GM18520 (cell line): Measurements from ENCODE around the gene PTGER1.
"Not testable (repeated sequence)": the region's sequence is repeated elsewhere in the genome, so short reads cannot be mapped to it uniquely, and the experiment has no call there.

Experiments used
- ATAC-seq: cut with Tn5 transposase; IDR thresholded peaks from one replicate; pipeline ENCODE4 v1.9.1; 2021; ENCODE audit not compliant: unreplicated experiment

PTGER1 gene

GRCh38 chr19:14474827-14475226 lies 327 bp downstream of the PTGER1 start:
- ATAC-seq = no peak

DNA sequence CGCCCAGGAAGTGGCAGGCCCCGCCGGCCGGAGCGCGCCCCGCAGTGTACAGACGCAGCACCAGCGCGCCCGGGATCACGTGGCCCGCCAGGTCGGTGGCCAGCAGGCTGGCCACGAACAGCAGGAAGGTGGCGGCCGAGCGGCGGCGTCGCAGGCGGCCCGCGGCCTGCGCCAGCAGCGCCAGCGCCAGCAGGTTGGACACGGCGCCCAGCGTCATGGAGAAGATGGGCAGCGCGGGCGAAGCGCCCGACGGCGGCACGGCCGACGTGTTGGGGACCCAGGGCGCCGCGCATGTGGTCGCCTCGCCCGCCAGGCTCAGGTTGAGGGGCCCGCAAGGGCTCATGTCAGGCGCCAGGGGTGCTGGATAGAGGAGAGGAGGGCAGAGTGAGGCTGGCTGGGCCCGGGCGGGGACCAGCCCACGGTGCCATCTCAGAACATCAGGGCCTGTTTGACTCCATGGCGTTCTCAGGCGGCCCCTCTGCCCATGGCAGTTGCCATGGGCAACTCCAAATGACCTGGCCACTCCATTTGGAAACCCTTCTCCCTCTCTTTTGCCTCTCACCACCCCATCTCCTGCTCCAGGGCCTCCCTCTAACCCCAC lies 1.1 kb downstream of the PTGER1 start:
- no peak for ATAC-seq

DNA sequence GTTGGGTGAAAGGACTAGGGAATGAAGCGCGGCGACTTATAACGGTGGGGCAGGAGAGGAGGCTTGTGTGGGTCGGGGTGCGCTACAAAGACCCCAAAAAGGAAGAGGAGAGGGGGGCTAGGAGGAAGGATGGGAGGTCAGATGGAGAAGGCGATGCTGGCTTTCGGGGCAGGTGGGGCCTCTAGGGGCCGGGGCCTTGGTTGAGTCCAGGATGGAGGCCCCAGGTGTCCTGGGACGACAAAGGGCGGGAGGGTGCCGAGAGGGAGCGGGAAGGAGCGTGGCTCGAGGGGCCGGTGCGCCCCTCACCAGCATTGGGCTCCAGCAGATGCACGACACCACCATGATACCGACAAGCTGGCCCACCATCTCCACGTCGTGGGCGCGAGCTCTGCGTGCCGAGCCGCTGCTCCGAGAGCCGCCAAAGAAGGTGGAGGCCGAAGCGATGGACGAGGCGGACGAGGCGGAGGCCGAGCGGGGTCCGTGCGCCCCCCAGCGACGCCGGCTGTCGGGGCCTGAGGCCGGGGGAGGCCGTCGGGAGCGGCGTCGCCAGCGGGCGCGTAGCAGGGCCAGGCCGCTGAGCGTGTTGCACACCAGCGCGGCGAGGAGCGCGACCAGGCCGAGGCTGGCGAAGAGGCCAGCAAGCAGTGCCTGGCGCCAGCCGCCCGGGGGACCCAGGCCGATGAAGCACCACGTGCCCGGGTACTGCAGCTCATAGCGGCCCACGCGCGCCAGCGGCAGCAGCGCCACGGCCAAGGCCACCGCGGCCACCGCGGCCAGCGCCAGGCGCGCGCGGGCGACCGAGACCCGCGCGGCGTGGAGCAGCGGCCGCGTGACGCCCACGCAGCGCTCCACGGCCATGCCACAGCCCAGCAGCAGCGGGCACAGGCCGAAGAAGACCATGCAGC lies 1.8 kb downstream of the PTGER1 start:
- ATAC-seq = no peak

- no peak for ATAC-seq
These were observed 2.8 kb downstream of the PTGER1 start for GRCh38 chr19:14472202-14472938.

DNA sequence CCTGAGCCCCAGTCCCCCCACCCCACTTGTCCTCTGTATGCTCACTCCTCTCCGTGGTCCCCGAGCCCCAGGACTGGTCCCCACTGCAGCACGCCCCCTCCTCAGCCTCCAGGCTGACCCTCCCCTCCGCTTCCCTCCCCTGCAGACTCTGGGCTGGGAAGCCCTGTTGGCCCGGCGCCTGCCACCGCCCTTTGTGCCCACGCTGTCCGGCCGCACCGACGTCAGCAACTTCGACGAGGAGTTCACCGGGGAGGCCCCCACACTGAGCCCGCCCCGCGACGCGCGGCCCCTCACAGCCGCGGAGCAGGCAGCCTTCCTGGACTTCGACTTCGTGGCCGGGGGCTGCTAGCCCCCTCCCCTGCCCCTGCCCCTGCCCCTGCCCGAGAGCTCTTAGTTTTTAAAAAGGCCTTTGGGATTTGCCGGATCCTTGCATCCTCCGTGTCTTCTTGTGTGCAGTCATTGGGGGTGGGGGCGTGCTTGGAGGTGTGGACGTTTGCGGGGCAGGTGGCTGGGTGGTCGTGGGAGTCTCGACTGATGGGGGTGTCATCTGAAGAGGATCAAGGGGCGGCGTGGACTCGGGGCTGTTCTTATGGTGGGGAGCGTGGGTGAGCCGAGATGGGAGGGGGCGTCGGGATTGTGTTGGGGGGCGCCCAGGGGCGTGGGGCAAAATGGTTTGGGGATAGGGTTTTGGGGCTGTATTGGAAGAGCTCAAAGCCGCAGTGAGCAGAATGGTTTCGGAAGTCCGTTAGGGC lies 3.5 kb downstream of the PTGER1 start:
- no peak for ATAC-seq

DNA sequence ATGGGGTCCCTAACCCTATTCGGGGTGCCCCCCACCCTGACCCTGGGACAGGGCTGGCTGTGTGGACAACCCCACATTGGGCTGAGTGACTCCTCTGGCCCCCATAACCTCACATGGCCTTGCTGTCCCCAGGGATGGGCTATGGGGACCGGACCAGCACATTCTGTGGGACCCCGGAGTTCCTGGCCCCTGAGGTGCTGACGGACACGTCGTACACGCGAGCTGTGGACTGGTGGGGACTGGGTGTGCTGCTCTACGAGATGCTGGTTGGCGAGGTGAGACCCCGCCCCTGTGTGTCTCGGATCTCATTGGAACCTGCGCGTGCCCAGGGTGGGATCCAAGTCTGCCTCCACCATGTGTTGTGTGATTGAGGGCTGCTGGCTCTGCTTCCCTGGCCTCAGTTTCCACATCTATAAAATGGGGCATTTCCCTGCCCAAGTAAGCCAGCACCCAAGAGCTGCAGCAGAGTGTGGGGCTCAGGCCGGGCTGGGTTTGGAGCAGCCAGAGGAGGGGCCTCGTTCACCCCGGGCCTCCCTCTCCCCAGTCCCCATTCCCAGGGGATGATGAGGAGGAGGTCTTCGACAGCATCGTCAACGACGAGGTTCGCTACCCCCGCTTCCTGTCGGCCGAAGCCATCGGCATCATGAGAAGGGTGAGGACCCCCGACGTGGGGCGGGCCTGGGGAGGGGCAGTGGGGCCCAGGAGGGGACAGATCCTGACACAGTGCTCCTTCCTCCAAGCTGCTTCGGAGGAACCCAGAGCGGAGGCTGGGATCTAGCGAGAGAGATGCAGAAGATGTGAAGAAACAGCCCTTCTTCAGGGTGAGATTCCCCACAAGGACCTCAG lies 4.9 kb downstream of the PTGER1 start:
- ATAC-seq = no peak

DNA sequence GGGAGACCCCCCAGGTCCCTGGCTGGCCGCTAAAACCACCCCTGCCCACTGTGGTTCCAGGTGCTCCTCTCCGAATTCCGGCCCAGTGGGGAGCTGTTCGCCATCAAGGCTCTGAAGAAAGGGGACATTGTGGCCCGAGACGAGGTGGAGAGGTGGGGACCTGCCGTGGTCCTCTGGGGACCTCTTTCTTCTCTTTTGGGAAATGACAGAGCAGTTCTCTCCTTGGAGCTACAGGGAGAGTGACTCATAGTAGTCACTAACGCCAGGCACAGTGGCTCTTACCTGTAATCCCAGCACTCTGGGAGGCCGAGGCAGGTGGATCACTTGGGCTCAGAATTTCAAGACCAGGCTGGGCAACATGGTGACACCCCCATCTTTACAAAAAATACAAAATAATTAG lies 7.3 kb downstream of the PTGER1 start:
- ATAC-seq = no peak

DNA sequence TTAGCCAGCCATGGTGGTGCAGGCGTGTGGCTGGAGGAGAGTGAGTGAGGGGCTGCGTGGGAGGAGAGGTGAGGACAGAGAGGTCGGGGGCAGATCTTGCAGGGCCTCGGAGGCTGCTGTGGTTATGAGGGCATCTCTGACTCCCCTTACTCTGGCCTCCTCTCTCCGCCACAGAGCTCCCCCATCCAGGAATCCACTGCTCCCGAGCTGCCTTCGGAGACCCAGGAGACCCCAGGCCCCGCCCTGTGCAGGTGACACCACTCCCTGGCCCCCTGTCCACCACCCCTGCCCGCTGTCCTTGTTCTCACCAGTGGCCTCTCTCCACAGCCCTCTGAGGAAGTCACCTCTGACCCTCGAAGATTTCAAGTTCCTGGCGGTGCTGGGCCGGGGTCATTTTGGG lies 7.8 kb downstream of the PTGER1 start:
- ATAC-seq = no peak

- ATAC-seq = no peak
These were observed 11.4 kb downstream of the PTGER1 start for GRCh38 chr19:14463747-14464146.

DNA sequence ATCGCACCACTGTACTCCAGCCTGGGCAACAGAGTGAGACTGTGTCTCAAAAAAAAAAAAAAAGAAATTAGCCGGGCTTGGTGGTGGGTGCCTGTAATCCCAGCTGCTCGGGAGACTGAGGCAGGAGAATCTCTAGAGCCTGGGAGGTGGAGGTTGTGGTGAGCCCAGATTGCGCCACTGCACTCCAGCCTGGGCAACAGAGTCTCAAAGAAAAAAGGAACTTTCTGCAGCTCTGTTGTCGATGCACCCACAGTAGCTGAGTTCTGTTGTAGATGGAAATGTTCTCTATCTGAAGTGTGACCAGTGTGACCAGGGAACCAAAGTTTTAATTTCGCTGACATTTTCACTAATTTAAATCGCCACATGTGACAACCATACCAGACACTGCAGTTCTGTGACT lies 12.8 kb downstream of the PTGER1 start:
- ATAC-seq = not testable (repeated sequence)

DNA sequence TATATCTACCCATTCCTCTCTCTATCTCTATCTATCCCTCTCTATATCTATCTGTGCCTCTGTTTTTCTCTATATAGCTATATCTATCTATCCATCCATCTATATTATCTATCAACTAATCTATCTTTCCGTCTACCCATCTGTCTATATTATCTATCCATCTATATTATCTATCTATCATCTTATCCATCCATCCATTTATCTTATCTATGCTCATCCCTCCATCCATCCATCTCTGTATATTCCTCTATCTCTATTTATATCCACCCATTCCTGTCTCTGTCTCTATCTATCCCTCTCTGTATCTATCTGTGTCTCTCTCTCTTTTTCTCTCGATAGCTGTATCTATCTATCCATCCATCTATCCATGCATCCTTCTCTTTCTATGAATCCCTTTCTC lies 14.2 kb downstream of the PTGER1 start:
- no peak for ATAC-seq

GRCh38 chr19:14459703-14460102 lies 15.5 kb downstream of the PTGER1 start:
- no peak for ATAC-seq

DNA sequence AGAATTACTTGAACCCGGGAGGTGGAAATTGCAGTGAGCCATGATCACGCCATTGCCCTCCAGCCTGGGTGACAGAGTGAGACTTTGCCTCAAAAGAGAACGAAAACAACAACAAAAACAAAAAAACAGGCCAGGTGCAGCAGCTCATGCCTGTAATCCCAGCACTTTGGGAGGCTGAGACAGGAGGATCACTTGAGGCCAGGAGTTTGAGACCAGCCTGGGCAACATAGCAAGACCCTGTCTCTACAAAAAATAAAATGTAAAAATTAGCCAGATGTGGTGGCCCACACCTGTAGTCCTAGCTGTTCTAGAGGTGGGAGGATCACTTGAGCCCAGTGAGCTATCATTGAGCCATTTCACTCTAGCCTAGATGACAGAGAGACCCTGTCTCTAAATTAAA lies 22.9 kb downstream of the PTGER1 start:
- not testable (repeated sequence) for ATAC-seq

GRCh38 chr19:14450876-14451275 lies 24.3 kb downstream of the PTGER1 start:
- no peak for ATAC-seq

DNA sequence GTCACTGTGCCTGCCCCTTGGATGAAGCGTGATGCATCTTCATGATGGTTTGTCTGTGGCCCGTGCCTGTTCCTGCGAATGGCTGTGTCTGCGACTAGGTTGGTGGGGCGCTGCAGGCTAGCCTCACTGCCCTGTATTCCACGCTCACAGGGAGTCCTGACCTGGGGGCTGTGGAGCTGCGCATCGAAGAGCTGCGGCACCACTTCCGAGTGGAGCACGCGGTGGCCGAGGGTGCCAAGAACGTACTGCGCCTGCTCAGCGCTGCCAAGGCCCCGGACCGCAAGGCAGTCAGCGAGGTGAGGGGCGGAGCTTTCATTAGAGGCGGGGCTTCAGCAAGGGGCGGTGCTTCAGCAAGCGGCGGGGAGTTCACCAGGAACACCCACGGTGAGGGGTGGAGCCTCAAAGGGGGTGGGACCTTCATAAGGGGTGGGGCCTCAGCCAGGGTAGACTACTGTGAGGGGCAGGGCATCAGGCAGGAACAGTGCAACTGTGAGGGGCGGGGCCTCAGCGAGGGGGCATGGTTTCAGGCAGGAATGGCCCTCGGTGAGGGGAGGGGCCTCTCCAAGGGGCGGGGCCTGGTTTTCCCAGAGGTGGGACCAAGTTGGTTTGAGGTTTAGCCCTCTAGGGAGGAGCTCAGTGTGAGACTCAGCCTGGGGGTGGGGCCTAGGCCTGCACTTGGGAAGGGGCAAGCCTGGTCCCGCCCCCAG lies 24.8 kb downstream of the PTGER1 start:
- no peak for ATAC-seq

DNA sequence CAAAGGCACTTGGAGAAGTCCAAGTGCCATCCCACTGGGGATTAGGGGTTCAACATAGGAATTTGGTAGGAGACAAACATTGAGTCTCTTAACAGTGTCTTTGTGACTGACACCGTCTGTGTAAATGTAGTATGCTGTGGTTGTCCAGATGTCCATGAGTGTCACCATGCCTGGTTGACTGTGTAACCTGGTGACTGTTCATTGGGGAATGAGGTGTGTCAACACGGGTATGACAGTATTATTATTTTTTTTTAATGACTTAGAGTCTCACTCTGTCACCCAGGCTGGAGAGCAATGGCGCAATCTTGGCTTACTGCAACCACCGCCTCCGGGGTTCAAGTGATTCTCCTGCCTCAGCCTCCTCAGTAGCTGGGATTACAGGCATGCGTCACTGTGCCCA lies 25.8 kb downstream of the PTGER1 start:
- ATAC-seq = no peak

- no peak for ATAC-seq
These were observed 28.7 kb downstream of the PTGER1 start for GRCh38 chr19:14446336-14447036.

DNA sequence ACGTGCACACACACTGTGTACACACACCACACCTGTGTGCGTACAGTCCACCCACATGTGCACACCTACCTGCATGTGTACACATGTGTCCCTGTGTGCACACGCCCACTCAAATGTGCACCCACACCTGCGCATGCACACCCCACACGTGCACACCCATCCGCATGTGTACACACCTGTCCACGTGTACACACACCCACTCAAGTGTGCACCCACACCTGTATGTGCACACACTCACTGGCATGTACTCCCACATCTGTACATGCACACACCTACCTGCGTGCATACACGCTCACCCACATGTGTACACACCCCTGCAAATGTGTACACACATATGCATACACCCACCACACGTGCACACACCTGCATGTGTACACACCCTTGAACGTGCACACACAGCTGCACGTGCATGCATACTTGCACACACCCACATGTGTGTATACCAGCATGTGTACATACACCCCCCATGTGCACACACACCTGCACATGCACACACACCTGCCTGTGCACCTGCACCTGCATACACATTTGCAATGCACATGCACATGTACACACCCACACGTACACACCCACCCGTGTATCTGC lies 31.4 kb downstream of the PTGER1 start:
- ATAC-seq = no peak
